Hepatocyte (in vitro differentiated cells): ENCODE measurements around the gene DZIP1.

ENCODE experiments used
- CTCF ChIP-seq: fragments of 200-600 bp; sonication (generic); IDR thresholded peaks from 2 replicates; pipeline ENCODE4 v1.5.1; 2016; ENCODE audit warnings: antibody characterized with exemption, mild to moderate bottlenecking; ENCODE audit not compliant: poor library complexity
- EZH2 ChIP-seq: fragments of 200-600 bp; sonication (generic); IDR thresholded peaks from 2 replicates; pipeline ENCODE4 v1.6.1; 2016; ENCODE audit warnings: antibody characterized with exemption, mild to moderate bottlenecking, borderline replicate concordance
- EZH2phosphoT487 ChIP-seq: fragments of 200-600 bp; sonication (generic); IDR thresholded peaks from one replicate; pipeline ENCODE4 v1.6.1; 2018; ENCODE audit warnings: antibody characterized with exemption, mild to moderate bottlenecking, low read depth, moderate library complexity; ENCODE audit not compliant: unreplicated experiment, severe bottlenecking

- no peak for TF ChIP-seq CTCF
- TF ChIP-seq EZH2 = no peak
- TF ChIP-seq EZH2phosphoT487 = no peak
Observed at GRCh38 chr13:95644601-95645052, at the start of gene DZIP1.
